ENCODE results near the gene TRMU.

Gene TRMU

GRCh38 chr22:46371623-46372226 lies 36.2 kb downstream of the TRMU start:
- FAIRE-seq, result no peak

GRCh38 chr22:46372686-46373085 lies 37.2 kb downstream of the TRMU start:
- FAIRE-seq, result no peak

- no peak for FAIRE-seq
These were observed 37.6 kb downstream of the TRMU start for GRCh38 chr22:46373159-46373558.

GRCh38 chr22:46373921-46374662 lies 38.6 kb downstream of the TRMU start:
- no peak for FAIRE-seq

- FAIRE-seq, result no peak
These were observed 39.4 kb downstream of the TRMU start for GRCh38 chr22:46374663-46375474.

- FAIRE-seq, result no peak
These were observed 40.6 kb downstream of the TRMU start for GRCh38 chr22:46376111-46376510.

GRCh38 chr22:46376908-46377524 lies 41.5 kb downstream of the TRMU start:
- no peak for FAIRE-seq

- no peak for FAIRE-seq
These were observed 42.3 kb downstream of the TRMU start for GRCh38 chr22:46377525-46378425.

- FAIRE-seq, result no peak
These were observed 43.0 kb downstream of the TRMU start for GRCh38 chr22:46378426-46379065.

GRCh38 chr22:46379066-46379930 lies 43.8 kb downstream of the TRMU start:
- FAIRE-seq, result no peak

GRCh38 chr22:46380069-46380468 lies 44.6 kb downstream of the TRMU start:
- no peak for FAIRE-seq

GRCh38 chr22:46380581-46380980 lies 45.1 kb downstream of the TRMU start:
- no peak for FAIRE-seq

- FAIRE-seq, result no peak
These were observed 45.6 kb downstream of the TRMU start for GRCh38 chr22:46381142-46381541.

GRCh38 chr22:46381731-46382130 lies 46.2 kb downstream of the TRMU start:
- FAIRE-seq, result no peak

- FAIRE-seq, result no peak
These were observed 47.0 kb downstream of the TRMU start for GRCh38 chr22:46382524-46382923.

GRCh38 chr22:46386312-46386711 lies 50.8 kb downstream of the TRMU start:
- no peak for FAIRE-seq

GRCh38 chr22:46387748-46388147 lies 52.2 kb downstream of the TRMU start:
- FAIRE-seq, result no peak

- no peak for FAIRE-seq
These were observed 53.1 kb downstream of the TRMU start for GRCh38 chr22:46388647-46389046.

- no peak for FAIRE-seq
These were observed 53.6 kb downstream of the TRMU start for GRCh38 chr22:46389081-46389480.

GRCh38 chr22:46390105-46390651 lies 54.7 kb downstream of the TRMU start:
- no peak for FAIRE-seq

Measured in A204.1 (cell line).